Fibroblast of the aortic adventitia (primary cell): ENCODE measurements around the gene UBE2M. TPM values are rescaled to one million over a fixed set of nuclear protein-coding genes. Genes with fewer than 3 reads are reported as not detected.

Source experiments
- DNase-seq: peaks from one replicate; pipeline ENCODE4 v3.0.0-alpha.2; 2010; ENCODE audit warnings: low read depth
- H3K4me3 ChIP-seq: 2 replicates; pipeline ENCODE4 v1.5.1; 2011; ENCODE audit warnings: low read depth, mild to moderate bottlenecking, control low read depth, low read length, moderate library complexity
- total RNA-seq: library from RNA; depleted of rRNA; stranded (reverse); fragments of >200 nt; gene quantifications from 2 replicates; pipeline ENCODE4 v1.2.3, GENCODE V29; 2012; ENCODE audit warnings: low replicate concordance
- TF ChIP-seq, protein P1 (sequence below): IDR thresholded peaks from 2 replicates; pipeline ENCODE4 v1.5.1; 2011; ENCODE audit warnings: mild to moderate bottlenecking, low read length, control low read depth, inconsistent platforms; ENCODE audit not compliant: insufficient read depth

Gene UBE2M
- total RNA-seq, 1 donor, result 55.1 TPM

DNA sequence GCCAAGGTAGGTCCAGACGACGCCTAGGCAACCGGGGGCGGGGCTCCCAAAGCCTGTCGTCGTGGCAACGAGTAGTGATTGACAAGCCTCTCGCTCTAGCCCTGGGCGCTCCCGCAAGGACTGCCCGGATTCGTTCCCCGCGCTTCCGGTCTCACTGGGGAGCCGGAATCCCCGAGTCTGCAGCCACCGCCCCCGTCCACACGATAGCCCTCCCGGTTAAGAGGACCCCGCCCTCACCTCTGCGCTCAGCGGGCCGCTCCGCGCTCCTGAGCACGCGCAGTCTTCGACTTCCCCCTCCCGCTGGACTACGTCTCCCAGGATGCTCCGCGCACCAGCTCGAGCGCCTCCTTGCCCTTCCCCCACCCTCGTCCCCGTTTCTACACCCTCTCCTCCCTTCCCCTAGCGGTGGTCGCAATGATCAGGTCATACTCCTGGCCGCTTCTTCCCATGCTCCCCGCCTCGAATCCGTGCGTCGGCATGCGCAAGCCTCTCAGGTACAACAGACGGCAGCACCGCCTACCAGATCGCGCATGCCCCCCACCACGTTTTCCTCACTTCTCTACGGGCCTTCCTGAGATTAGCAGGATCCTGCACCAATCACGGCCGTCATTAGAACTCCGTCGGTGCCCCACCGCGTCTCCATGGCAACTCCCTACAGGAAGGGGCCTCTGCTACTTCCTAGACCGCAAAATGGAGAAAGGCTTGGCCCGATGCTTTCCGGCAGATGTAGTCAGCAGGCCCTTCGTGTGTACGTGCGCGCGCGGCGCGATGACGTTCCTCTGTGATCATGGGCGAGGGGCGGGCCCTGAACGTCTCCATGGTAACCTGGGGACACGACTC is 14.6 kb upstream of the UBE2M start, which contains the start of gene MZF1:
Gene MZF1, minus strand, starts transcription at position 518 of the 840 bp plus-strand sequence. CDS start 1,946 bp downstream, outside the sequence.
- peak within 1 kb of the TSS; percentile 92 for H3K4me3 ChIP-seq
- DNase-seq, result peak; percentile 100
- TF ChIP-seq, protein P1, sequence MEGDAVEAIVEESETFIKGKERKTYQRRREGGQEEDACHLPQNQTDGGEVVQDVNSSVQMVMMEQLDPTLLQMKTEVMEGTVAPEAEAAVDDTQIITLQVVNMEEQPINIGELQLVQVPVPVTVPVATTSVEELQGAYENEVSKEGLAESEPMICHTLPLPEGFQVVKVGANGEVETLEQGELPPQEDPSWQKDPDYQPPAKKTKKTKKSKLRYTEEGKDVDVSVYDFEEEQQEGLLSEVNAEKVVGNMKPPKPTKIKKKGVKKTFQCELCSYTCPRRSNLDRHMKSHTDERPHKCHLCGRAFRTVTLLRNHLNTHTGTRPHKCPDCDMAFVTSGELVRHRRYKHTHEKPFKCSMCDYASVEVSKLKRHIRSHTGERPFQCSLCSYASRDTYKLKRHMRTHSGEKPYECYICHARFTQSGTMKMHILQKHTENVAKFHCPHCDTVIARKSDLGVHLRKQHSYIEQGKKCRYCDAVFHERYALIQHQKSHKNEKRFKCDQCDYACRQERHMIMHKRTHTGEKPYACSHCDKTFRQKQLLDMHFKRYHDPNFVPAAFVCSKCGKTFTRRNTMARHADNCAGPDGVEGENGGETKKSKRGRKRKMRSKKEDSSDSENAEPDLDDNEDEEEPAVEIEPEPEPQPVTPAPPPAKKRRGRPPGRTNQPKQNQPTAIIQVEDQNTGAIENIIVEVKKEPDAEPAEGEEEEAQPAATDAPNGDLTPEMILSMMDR, result peak; percentile 32

- DNase-seq, result no peak
- H3K4me3 ChIP-seq, result peak overlapping the region; percentile 92
- TF ChIP-seq, protein P1, result no peak
These were observed 13.8 kb upstream of the UBE2M start for GRCh38 chr19:58572026-58572817.

- H3K4me3 ChIP-seq, result no peak overlapping the region
- no peak for DNase-seq
- TF ChIP-seq, protein P1, result no peak
These were observed 13.2 kb upstream of the UBE2M start for GRCh38 chr19:58571575-58571947.

- TF ChIP-seq, protein P1, result no peak
- no peak overlapping the region for H3K4me3 ChIP-seq
- no peak for DNase-seq
These were observed 12.6 kb upstream of the UBE2M start for GRCh38 chr19:58570770-58571574.

GRCh38 chr19:58569943-58570670 is 11.7 kb upstream of the UBE2M start:
- H3K4me3 ChIP-seq, result no peak overlapping the region
- TF ChIP-seq, protein P1, result no peak
- no peak for DNase-seq
